Measurements from ENCODE around the gene ARMC12. TPM values are rescaled to one million over a fixed set of nuclear protein-coding genes. Genes with fewer than 3 reads are reported as not detected.

The ARMC12 gene
- total RNA-seq, 1 donor from 2014 or later = 0.69 TPM

DNA sequence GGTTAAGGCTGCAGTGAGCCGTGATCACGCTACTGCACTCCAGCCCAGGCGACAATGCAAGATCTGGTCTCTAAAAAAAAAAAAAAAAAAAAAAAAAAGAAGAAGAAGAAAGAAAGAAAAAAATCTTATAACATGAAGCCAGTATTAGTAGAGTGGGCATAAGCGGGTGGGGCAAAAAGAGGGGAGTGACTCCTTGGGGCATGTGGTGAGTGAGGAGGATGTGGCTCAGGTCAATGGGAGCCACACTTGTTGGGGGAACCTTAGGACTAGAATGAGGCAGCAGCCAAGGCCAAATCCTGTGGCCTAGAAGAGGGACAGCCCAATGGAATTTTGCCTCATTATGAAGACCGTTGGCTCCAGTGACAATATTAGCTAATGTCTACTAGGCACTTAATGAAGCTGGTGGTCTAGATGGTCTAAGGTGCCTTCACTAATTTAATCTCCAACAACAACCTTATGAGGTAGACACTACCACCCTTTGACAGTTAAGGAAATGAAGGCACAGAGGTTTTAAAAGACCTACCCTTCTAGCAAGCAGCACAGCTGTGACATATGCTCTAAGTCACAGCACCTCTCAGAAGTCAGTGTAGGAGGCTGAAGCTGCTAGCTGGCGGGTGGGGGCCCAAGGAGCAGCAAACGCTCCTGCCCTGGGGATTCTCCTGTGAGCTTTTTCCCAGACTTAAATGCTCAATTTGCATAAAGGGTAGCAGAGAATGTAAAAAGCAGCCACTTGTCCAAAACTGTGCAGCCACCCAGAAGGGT lies 23.6 kb upstream of the ARMC12 start:
- no peak for DNase-seq (ENCODE audit: low spot score)
- TF ChIP-seq, protein P1, sequence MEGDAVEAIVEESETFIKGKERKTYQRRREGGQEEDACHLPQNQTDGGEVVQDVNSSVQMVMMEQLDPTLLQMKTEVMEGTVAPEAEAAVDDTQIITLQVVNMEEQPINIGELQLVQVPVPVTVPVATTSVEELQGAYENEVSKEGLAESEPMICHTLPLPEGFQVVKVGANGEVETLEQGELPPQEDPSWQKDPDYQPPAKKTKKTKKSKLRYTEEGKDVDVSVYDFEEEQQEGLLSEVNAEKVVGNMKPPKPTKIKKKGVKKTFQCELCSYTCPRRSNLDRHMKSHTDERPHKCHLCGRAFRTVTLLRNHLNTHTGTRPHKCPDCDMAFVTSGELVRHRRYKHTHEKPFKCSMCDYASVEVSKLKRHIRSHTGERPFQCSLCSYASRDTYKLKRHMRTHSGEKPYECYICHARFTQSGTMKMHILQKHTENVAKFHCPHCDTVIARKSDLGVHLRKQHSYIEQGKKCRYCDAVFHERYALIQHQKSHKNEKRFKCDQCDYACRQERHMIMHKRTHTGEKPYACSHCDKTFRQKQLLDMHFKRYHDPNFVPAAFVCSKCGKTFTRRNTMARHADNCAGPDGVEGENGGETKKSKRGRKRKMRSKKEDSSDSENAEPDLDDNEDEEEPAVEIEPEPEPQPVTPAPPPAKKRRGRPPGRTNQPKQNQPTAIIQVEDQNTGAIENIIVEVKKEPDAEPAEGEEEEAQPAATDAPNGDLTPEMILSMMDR (IDR thresholded peaks at IDR 0.05; ENCODE audit: unreplicated experiment) = no peak
- no peak overlapping the region for H3K27ac Mint-ChIP-seq (ENCODE audit: unreplicated experiment)
- no peak overlapping the region for H3K4me3 Mint-ChIP-seq (ENCODE audit: unreplicated experiment)
- no peaks in the 10 kb centered on the region for H3K9me3 Mint-ChIP-seq (ENCODE audit: unreplicated experiment)
- no peaks in the 10 kb centered on the region for H3K36me3 Mint-ChIP-seq (ENCODE audit: low read depth, unreplicated experiment)
- peaks cover 22% of the 10 kb centered on the region for H3K4me1 Mint-ChIP-seq (ENCODE audit: unreplicated experiment)
- peaks cover 3% of the 10 kb centered on the region for H3K27me3 Mint-ChIP-seq (ENCODE audit: unreplicated experiment)

DNA sequence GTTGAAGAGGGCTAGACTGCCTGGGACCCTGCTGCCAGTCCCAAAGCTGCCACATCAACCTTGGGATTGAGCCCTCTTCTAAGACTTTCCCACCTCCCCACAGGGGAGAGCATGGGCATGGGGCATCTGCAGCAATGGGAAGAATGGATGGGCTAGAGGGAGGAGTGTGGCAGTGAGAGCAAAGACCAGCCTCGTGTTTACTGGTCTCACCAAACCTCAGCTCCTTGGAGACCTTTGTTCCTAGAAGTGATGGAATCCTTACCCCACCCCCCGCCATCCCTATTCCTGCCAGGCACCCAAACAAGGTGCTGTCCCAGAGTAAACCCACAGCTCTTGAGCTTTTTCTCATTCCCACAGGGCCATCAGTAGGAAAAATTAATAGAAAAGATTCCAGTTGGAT lies 20.0 kb upstream of the ARMC12 start:
- H3K4me1 Mint-ChIP-seq (ENCODE audit: unreplicated experiment) = peaks cover 52% of the 10 kb centered on the region
- no peak overlapping the region for H3K4me3 Mint-ChIP-seq (ENCODE audit: unreplicated experiment)
- no peak for DNase-seq (ENCODE audit: low spot score)
- H3K9me3 Mint-ChIP-seq (ENCODE audit: unreplicated experiment) = no peaks in the 10 kb centered on the region
- H3K36me3 Mint-ChIP-seq (ENCODE audit: low read depth, unreplicated experiment) = no peaks in the 10 kb centered on the region
- H3K27ac Mint-ChIP-seq (ENCODE audit: unreplicated experiment) = no peak overlapping the region
- TF ChIP-seq, protein P1 (IDR thresholded peaks at IDR 0.05; ENCODE audit: unreplicated experiment) = no peak
- peaks cover 3% of the 10 kb centered on the region for H3K27me3 Mint-ChIP-seq (ENCODE audit: unreplicated experiment)

DNA sequence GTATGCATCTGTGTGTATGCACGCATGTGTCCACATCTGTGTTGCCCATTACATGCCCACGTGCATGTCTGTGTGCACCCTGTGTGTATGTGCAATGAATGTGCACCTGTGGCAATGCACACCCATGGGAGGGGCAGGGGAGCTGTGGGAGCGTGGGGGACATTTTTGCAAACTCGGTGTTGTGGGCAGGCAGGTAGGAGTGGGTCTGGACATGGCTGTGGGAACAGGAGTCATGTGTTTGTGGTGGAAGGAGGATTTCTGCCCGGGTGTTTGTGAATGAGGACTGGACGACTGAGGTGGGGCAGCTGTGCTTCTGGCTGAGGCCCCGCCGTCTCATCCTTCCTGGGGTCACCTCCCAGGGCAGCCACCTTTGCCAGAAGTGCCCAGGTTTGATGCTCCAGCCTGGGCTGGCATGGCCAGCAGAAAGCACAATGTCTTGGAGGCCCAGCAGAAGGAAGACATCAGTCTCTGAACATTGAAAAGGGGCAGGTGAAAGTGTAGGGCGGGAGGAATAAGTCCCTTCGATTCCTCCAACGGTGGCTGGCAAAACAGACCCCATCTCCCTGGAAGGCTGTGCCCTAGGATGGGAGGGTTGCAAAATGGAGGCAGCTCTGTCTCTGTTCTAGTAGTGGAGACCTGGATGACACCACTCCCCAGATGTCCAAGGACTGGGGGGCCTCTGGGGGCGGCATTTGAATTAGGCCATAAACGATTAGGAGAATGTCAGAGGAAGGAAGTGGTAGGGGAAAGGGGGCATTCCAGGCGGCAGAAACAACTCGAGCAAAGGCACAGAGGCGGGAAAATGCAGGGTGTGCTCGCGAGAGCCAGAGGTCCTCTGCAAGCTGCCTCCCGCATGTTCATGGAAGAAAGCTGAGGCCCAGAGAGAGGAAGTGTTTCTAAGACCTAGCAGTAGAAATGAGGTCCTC lies 19.1 kb upstream of the ARMC12 start:
- Mint-ChIP-seq H3K4me1 (ENCODE audit: unreplicated experiment) (peaks cover 61% of the 10 kb centered on the region), H3K27ac (ENCODE audit: unreplicated experiment) (no peak overlapping the region), H3K36me3 (ENCODE audit: low read depth, unreplicated experiment) (no peaks in the 10 kb centered on the region), H3K4me3 (ENCODE audit: unreplicated experiment) (no peak overlapping the region), H3K27me3 (ENCODE audit: unreplicated experiment) (peaks cover 3% of the 10 kb centered on the region), H3K9me3 (ENCODE audit: unreplicated experiment) (no peaks in the 10 kb centered on the region)
- no peak for DNase-seq (ENCODE audit: low spot score)
- TF ChIP-seq, protein P1 (IDR thresholded peaks at IDR 0.05; ENCODE audit: unreplicated experiment) = no peak

DNA sequence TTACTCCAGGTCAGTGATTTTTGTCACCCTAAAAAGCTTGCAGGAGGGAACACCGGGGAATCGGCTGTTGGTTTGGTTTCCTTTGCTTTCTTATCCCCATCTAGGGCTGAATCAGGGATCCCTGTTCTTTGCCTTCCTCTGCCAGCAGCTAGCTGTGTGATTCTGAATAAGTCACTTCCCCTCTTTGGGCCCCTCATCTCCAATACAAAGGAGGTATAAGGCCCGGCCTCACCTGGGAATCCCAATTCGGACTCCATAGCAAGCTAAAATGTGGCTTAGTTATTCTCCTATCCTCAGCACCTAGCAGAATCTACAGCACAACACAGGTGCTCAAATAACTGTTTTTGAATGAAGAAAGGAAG lies 18.5 kb upstream of the ARMC12 start:
- Mint-ChIP-seq H3K4me3 (ENCODE audit: unreplicated experiment) (no peak overlapping the region), H3K27me3 (ENCODE audit: unreplicated experiment) (peaks cover 6% of the 10 kb centered on the region), H3K4me1 (ENCODE audit: unreplicated experiment) (peaks cover 63% of the 10 kb centered on the region), H3K27ac (ENCODE audit: unreplicated experiment) (no peak overlapping the region), H3K36me3 (ENCODE audit: low read depth, unreplicated experiment) (no peaks in the 10 kb centered on the region), H3K9me3 (ENCODE audit: unreplicated experiment) (no peaks in the 10 kb centered on the region)
- TF ChIP-seq, protein P1 (IDR thresholded peaks at IDR 0.05; ENCODE audit: unreplicated experiment) = no peak
- DNase-seq (ENCODE audit: low spot score) = no peak
